ENCODE results near the gene FLT3LG. TPM values are rescaled to one million over a fixed set of nuclear protein-coding genes. Genes with fewer than 3 reads are reported as not detected.

Gene FLT3LG
- total RNA-seq, 1 donor from 2014 or later = 4.7 TPM

- intact Hi-C loops (cut with DNase I) = loop anchor here (1.0 to 10.0 kb wide), 2 partner anchors 9 to 378 kb away; partner anchors contain the start of genes AKT1S1, RPL13A and TBC1D17
- DNase-seq (ENCODE audit: missing footprints) (no peak), ATAC-seq (no peak)
Observed at GRCh38 chr19:49496574-49497008, 22.6 kb downstream of the FLT3LG start.

DNA sequence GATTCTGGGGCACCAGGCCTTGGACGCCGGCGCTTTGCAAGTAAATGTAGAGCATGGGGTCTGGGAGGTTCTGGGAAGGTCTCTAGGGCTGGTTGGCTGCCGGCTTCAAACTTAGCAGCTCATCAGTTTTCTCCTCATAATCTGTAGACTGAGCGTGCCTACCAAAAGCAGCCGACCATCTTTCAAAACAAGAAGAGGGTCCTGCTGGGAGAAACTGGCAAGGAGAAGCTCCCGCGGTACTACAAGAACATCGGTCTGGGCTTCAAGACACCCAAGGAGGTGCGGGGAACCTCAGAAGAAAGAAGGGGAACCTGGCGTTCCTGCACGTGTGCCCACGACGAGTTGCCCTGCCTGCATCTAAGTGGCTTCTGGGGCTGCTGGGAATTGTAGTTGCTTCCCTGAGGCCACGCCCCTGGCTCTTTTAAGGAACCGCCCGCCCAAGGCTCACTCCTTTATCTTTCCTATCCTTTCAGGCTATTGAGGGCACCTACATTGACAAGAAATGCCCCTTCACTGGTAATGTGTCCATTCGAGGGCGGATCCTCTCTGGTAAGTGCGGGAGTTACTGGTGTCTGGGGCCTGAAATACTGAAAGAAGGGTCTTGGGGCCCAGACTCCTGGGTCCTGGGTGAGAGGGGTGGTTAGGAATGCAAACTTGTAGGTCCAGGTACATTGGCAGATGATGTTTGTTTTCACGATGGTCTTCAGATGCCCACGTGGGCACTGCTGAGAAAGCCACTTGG, 23.2 kb downstream of the FLT3LG start:
- intact Hi-C loops (cut with DNase I) = loop anchor here (10.0 kb wide), 1 partner anchor 378 kb away; the partner anchor contains the start of genes AKT1S1 and TBC1D17
- peak; percentile 89 for DNase-seq (ENCODE audit: missing footprints)

DNA sequence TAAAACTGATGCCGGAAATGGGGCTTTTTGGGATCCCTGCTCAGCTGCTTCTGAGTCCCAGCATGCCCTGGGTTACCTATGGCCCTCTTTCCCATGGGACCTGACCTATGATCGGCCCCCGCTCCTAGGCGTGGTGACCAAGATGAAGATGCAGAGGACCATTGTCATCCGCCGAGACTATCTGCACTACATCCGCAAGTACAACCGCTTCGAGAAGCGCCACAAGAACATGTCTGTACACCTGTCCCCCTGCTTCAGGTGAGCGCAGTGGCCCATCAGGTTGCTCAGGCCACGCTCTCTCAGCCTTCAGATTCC, 23.7 kb downstream of the FLT3LG start:
- intact Hi-C loops (cut with DNase I) = loop anchor here (10.0 kb wide), 1 partner anchor 377 kb away; the partner anchor contains the start of genes AKT1S1 and TBC1D17
- peak; percentile 46 for DNase-seq (ENCODE audit: missing footprints)
- ATAC-seq = no peak

More for the DNA sequence above, 23.2 kb downstream of the FLT3LG start:
- no peak for ATAC-seq

GRCh38 chr19:49498475-49498874, 24.5 kb downstream of the FLT3LG start:
- intact Hi-C loops (cut with DNase I) = loop anchor here (10.0 kb wide), 1 partner anchor 376 kb away; the partner anchor contains the start of genes AKT1S1 and TBC1D17
- ATAC-seq = no peak

DNA sequence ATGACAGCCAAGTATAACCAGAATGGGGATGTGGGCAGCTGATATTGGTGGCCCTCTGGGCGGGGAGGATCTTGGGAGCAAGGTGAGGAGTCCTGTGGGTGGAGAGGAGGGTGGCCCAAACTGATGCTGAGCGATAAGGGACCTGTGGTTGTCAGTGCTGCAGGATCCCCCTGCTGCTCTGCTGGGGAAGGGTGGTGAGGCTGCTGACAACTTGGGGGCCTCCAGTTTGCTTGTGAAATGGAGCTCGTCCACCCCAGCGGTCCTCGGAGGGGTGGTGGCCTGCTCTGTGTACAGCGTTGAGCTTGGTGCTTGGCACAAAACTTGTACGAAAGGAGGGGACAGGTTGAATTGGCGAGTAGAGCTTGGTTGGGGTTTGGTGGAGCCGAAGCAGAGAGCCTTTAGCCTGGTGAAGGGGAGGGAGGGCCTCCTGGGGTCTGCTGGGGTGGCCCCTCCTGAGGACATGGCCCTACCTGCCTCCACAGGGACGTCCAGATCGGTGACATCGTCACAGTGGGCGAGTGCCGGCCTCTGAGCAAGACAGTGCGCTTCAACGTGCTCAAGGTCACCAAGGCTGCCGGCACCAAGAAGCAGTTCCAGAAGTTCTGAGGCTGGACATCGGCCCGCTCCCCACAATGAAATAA, 25.1 kb downstream of the FLT3LG start:
- intact Hi-C loops (cut with DNase I) = loop anchor here (10.0 kb wide), 1 partner anchor 376 kb away; the partner anchor contains the start of genes AKT1S1 and TBC1D17
- ATAC-seq (no peak), DNase-seq (ENCODE audit: missing footprints) (peak; percentile 33)

More at GRCh38 chr19:49498475-49498874, 24.5 kb downstream of the FLT3LG start:
- DNase-seq (ENCODE audit: missing footprints) = peak; percentile 37

DNA sequence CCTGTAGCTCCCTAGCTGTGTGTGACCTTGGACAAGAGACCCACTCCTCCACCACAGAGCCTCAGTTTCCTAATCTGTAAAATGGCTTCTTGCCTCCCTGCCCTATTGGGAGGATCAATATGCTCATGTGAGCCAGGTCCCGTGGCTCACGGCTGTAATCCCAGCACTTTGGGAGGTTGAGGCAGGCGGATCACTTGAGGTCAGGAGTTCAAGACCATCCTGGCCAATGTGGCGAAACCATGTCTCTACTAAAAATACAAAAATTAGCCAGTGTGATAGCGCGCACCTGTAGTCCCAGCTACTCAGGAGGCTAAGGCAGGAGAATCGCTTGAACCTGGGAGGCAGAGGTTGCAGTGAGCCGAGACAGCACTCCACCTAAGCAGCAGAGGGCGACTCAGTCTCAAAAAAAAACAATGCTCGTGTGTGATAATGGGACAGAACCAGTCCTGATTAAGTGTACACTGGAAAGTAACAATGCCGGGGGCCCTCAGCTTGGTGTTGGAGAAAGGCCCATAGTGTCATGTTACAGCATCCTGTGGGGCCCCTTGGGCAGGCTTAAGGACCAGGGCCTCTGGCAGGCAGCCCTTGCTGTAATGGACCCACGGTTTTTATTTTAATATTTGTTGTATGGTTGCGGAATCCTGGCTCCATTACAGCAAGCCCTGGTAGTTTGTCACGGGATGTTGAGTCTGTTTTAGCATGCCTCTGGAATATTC, 29.0 kb downstream of the FLT3LG start:
- peak; percentile 59 for ATAC-seq
- intact Hi-C loops (cut with DNase I) = loop anchor here (1.0 to 2.0 kb wide), 2 partner anchors 43 to 68 kb away; no protein-coding TSS in a partner anchor
- DNase-seq (ENCODE audit: missing footprints) = peak; percentile 56

DNA sequence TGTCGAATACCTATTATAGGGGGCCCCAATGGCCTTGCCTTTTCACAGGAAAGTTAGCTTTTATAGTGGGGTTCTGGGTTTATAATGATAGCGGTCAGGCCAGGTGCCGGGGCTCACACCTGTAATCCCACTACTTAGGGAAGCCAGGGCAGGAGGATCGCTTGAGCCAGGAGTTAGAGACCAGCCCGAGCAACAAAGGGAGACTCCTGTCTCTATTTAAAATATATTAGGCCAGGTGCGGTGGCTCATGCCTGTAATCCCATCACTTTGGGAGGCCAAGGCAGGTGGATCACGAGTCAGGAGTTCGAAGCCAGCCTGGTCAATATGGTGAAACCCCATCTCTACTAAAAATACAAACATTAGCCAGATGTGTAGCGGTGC, 29.6 kb downstream of the FLT3LG start:
- intact Hi-C loops (cut with DNase I) = loop anchor here (1.0 to 2.0 kb wide), 2 partner anchors 43 to 67 kb away; no protein-coding TSS in a partner anchor
- no peak for ATAC-seq
- DNase-seq (ENCODE audit: missing footprints) = no peak

DNA sequence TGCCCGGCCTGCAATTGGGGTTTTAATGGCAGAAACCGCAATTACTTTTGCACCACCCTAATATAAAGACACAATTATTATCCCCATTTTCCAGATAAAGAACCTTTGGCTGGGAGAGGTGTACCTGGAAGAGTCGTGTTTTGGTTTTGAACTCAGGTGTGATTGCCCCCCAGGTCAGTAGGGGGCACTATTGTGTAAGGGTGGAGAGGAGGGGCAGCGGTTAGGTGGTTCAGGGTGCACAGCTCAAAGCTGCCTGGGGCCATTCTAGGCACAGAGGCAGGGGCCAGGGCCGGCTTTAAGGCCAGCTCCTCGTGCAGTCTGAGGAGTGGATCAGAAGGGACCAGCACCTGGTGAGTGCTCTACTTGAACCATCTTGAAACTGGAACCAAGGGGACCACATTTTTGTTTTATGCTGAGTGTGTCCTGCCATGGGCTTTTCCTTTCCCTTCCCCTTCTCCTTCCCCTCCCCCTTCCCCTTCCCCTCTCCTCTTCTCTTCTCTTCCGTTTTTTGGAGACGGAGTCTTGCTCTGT, 32.6 kb downstream of the FLT3LG start:
- ATAC-seq (peak; percentile 59), DNase-seq (ENCODE audit: missing footprints) (no peak)
- intact Hi-C loops (cut with DNase I) = loop anchor here (1.0 kb wide), 1 partner anchor 41 kb away; no protein-coding TSS in a partner anchor

DNA sequence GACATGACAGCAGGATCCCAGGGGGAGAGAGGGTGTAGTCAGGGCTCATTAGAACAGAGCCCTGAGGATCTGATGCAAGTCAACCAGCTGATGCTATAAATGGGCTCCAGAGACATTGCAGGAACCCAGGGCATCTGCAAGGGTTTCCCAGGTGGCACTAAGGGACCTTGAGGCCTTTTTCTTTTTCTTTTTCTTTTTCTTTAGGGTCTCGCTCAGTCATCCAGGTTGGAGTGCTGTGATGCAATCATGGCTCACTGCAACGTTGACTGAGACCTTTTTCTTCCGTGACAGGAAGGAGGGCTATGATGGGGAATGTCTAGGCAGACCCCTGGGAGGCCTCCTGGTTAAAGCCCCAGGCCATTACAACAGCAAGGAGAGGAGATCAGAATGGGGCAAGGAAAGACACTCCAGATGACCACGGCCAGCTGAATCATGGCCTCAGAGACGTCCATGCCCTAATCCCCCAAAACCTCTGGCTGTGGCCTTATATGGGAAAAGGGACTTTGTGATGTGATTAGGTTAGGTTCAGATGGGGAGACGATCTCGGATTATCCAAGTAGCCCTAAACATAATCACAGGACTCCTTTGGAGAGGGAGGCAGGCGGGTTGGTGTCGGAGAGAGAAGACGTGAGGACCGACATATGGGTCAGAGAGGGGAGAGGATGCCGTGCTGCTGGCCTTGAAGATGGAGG, 33.9 kb downstream of the FLT3LG start:
- intact Hi-C loops (cut with DNase I) = no loop called here

DNA sequence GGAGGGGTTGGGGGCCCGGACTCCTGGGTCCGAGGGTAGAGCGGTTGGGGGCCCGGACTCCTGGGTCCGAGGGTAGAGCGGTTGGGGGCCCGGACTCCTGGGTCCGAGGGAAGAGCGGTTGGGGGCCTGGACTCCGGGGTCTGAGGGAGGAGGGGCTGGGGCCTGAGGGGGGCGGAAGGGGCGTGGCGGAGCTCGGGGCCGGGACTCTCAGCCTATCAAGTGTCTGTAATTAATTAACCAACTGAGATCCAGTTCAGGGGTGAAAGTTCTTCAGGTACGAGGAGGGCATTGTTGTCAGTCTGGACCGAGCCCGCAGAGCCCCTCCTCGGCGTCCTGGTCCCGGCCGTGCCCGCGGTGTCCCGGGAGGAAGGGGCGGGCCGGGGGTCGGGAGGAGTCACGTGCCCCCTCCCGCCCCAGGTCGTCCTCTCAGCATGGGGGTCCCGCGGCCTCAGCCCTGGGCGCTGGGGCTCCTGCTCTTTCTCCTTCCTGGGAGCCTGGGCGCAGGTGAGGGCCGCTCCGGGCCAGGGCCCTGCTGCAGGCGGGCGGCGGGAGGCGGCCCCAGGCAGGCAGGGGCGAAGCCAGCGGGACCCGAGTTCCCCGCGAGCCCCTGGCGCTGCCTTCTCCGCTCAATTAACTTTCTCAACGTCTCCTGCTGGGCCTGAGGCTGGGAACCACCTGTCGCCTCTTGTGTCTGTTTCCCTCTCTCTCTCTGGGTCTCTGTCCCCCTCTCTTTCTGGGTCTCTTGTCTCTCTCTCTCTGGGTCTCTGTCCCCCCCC, 39.1 kb downstream of the FLT3LG start:
- intact Hi-C loops (cut with DNase I) = no loop called here
- DNase-seq (ENCODE audit: missing footprints) = peak; percentile 81

More for the DNA sequence above, 33.9 kb downstream of the FLT3LG start:
- DNase-seq (ENCODE audit: missing footprints) (no peak), ATAC-seq (no peak)

DNA sequence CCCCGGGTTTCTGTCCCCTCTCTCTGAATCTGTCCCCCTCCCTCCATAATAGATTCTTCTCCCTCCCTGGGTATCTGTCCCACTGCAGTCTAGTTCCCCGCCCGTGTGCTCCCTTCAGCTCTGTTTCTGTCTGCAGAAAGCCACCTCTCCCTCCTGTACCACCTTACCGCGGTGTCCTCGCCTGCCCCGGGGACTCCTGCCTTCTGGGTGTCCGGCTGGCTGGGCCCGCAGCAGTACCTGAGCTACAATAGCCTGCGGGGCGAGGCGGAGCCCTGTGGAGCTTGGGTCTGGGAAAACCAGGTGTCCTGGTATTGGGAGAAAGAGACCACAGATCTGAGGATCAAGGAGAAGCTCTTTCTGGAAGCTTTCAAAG, 39.7 kb downstream of the FLT3LG start:
- no peak for DNase-seq (ENCODE audit: missing footprints)
- no peak for ATAC-seq
- intact Hi-C loops (cut with DNase I) = no loop called here

More for the DNA sequence above, 39.1 kb downstream of the FLT3LG start:
- ATAC-seq = peak; percentile 78

- ATAC-seq = no peak
- intact Hi-C loops (cut with DNase I) = no loop called here
- DNase-seq (ENCODE audit: missing footprints) = no peak
Observed at GRCh38 chr19:49514151-49514550, 40.1 kb downstream of the FLT3LG start.

DNA sequence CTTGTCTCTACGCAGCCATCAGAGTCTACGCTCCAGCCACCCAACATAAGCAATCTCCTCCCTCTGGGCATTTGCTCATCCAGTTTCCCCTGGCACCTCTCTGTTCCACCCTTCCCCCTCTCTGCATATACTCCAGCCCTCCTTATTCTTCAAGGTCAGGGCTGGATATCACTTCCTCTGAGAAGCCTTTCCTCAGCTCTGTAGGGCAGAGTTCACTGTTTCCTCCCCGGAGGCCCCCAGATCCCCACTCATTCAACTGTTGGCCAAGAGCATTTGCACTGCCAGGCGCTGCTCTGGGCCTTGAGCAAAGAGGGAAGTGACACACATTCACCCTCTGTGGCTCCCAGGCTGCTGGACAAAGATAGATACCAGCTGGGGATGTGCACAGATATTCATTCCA, 41.8 kb downstream of the FLT3LG start:
- DNase-seq (ENCODE audit: missing footprints) = peak; percentile 86
- intact Hi-C loops (cut with DNase I) = no loop called here
- peak; percentile 49 for ATAC-seq

GRCh38 chr19:49518033-49518432, 44.0 kb downstream of the FLT3LG start:
- no peak for ATAC-seq
- DNase-seq (ENCODE audit: missing footprints) = no peak
- intact Hi-C loops (cut with DNase I) = no loop called here

GRCh38 chr19:49520705-49521319, 46.8 kb downstream of the FLT3LG start:
- DNase-seq (ENCODE audit: missing footprints) (no peak), ATAC-seq (peak; percentile 62)
- intact Hi-C loops (cut with DNase I) = no loop called here

DNA sequence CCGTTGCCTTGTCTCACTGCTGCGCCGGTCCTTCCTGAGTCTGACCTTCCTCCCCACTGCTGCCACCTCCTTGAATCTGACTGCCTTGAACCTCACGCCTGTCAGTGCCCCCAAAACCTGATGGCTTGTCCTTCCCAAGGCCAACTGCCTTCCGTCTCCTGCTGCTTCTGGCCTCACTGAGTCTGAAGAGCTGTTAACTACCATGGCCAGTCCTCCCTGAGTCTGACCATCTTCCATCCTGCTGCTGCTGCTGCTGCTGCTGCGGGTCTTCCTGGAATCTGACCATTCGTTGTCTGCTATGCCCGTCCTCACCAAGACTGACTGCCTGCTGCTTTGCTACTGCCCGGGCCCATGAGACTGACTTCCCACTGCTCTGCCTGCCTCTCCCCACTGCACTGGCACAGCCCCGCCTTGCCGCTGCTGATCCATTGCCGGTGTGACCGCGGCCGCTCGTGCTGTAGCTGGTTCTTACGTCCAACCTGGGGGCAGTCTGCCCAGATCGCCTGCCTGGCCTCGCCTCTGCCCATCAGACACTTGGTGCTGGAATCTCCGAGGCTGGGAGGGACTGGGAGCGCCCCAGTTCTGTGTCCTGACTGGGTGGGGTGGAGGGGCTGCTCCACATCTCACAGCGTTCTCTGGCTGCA, 50.9 kb downstream of the FLT3LG start:
- intact Hi-C loops (cut with DNase I) = no loop called here
- no peak for ATAC-seq
- no peak for DNase-seq (ENCODE audit: missing footprints)

All from Right ventricle myocardium inferior (tissue), 1 donor.